ENCODE results near the gene CDK5RAP2. TPM values are rescaled to one million over a fixed set of nuclear protein-coding genes. Genes with fewer than 3 reads are reported as not detected.
"Not testable (repeated sequence)": the region's sequence is repeated elsewhere in the genome, so short reads cannot be mapped to it uniquely, and the experiment has no call there.

CDK5RAP2 gene
- total RNA-seq, 2 experiments from 2014 or later = 76.0 to 81.6 TPM

GRCh38 chr9:120464887-120465421 is 115.0 kb downstream of the CDK5RAP2 start:
- Histone ChIP-seq H3K4me3 (ENCODE audit: low read depth, low read length, poor library complexity, severe bottlenecking) (no peak overlapping the region), H4K20me1 (ENCODE audit: insufficient read depth, low read length) (no peaks in the 10 kb centered on the region), H3K79me2 (ENCODE audit: insufficient read depth, low read depth, low read length) (no peaks in the 10 kb centered on the region), H3K4me1 (ENCODE audit: insufficient read depth, low read length, poor library complexity, severe bottlenecking) (no peaks in the 10 kb centered on the region), H3K4me2 (ENCODE audit: low read length) (no peak overlapping the region), H2AFZ (ENCODE audit: low read length) (no peak overlapping the region), H3K9me2 (ENCODE audit: insufficient read depth, low read length) (no peaks in the 10 kb centered on the region), H3K9me3 (ENCODE audit: low read length) (no peaks in the 10 kb centered on the region), H3K36me3 (ENCODE audit: insufficient read depth, low read length) (peaks cover 87% of the 10 kb centered on the region), H3K27ac (ENCODE audit: low read depth, low read length, poor library complexity, severe bottlenecking) (no peak overlapping the region)
- DNase-seq (ENCODE audit: low spot score) = no peak
- TF ChIP-seq, protein P1, sequence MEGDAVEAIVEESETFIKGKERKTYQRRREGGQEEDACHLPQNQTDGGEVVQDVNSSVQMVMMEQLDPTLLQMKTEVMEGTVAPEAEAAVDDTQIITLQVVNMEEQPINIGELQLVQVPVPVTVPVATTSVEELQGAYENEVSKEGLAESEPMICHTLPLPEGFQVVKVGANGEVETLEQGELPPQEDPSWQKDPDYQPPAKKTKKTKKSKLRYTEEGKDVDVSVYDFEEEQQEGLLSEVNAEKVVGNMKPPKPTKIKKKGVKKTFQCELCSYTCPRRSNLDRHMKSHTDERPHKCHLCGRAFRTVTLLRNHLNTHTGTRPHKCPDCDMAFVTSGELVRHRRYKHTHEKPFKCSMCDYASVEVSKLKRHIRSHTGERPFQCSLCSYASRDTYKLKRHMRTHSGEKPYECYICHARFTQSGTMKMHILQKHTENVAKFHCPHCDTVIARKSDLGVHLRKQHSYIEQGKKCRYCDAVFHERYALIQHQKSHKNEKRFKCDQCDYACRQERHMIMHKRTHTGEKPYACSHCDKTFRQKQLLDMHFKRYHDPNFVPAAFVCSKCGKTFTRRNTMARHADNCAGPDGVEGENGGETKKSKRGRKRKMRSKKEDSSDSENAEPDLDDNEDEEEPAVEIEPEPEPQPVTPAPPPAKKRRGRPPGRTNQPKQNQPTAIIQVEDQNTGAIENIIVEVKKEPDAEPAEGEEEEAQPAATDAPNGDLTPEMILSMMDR (conservative IDR thresholded peaks at IDR 0.05; ENCODE audit: low read length) = no peak
- no peak for TF ChIP-seq EZH2phosphoT487 (IDR thresholded peaks at IDR 0.05; ENCODE audit: borderline replicate concordance, low read depth, low read length)
- POLR2A ChIA-PET = no interaction called here
- CTCF ChIA-PET (ENCODE audit: unreplicated experiment) = no interaction called here
- BruUV-seq (replicated peaks) = no TSS peak
- intact Hi-C loops (cut with micrococcal nuclease; ENCODE audit: unreplicated experiment) = no loop called here

DNA sequence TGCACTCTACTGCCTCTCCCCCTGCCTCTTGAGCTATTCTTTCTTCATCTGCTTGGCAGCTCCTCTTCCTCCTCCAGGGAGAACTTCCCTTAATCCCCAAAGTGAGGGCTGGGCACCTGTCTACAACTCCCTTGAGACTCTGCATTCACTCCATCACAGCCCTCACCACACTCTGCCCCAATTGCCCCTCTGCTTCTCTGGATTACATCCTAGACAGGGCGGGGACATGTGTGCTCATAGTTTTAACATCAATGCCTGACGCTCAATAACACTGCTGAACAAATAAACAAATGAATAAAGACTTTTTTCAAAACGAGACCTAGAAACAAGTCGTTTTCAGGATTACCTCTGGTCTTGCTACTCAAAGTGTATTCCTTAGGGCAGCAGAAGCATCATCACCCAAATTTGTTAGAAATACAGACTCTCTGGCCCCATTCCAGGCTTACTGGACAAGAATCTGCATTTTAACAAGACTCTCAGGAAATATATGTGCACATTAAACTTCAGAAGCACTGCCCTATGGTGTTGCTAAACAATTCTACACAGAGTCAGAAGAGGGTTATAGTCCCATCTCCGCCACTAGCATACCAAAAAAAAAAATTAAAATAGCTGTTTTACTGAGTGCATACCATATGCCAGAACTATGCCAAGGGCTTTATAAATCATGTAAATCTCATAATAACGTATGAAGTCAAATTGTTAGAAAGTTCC is 115.6 kb downstream of the CDK5RAP2 start:
- Histone ChIP-seq H4K20me1 (ENCODE audit: insufficient read depth, low read length) (no peaks in the 10 kb centered on the region), H2AFZ (ENCODE audit: low read length) (no peak overlapping the region), H3K9me2 (ENCODE audit: insufficient read depth, low read length) (no peaks in the 10 kb centered on the region), H3K27ac (ENCODE audit: low read depth, low read length, poor library complexity, severe bottlenecking) (no peak overlapping the region), H3K4me1 (ENCODE audit: insufficient read depth, low read length, poor library complexity, severe bottlenecking) (no peaks in the 10 kb centered on the region), H3K79me2 (ENCODE audit: insufficient read depth, low read depth, low read length) (no peaks in the 10 kb centered on the region), H3K4me3 (ENCODE audit: low read depth, low read length, poor library complexity, severe bottlenecking) (no peak overlapping the region), H3K9me3 (ENCODE audit: low read length) (no peaks in the 10 kb centered on the region), H3K4me2 (ENCODE audit: low read length) (no peak overlapping the region), H3K36me3 (ENCODE audit: insufficient read depth, low read length) (peaks cover 88% of the 10 kb centered on the region)
- no peak for DNase-seq (ENCODE audit: low spot score)
- BruUV-seq (replicated peaks) = no TSS peak
- ChIA-PET POLR2A (no interaction called here), CTCF (ENCODE audit: unreplicated experiment) (no interaction called here)
- intact Hi-C loops (cut with micrococcal nuclease; ENCODE audit: unreplicated experiment) = no loop called here
- TF ChIP-seq, protein P1 (conservative IDR thresholded peaks at IDR 0.05; ENCODE audit: low read length) = no peak
- no peak for TF ChIP-seq EZH2phosphoT487 (IDR thresholded peaks at IDR 0.05; ENCODE audit: borderline replicate concordance, low read depth, low read length)

DNA sequence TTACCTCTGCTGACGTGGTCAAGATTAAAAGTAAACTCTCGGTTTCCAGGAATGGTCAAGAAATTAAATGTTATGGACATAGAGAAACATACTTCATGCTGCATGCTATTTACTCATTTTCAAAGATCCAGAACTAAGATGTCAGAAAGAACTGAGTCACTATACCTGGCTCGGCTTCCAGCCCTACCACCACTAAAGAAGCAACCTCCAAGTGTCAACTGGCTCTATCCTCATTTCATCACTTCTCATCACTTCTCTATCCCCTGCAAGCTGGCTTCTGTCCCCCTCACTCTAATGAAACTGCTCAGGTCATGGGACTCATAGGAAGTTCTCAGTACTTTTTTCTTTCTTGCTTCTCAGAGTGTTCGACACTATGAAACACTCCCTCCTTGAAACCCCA is 116.2 kb downstream of the CDK5RAP2 start:
- Histone ChIP-seq H3K4me3 (ENCODE audit: low read depth, low read length, poor library complexity, severe bottlenecking) (no peak overlapping the region), H3K36me3 (ENCODE audit: insufficient read depth, low read length) (peaks cover 89% of the 10 kb centered on the region), H3K4me2 (ENCODE audit: low read length) (no peak overlapping the region), H3K79me2 (ENCODE audit: insufficient read depth, low read depth, low read length) (no peaks in the 10 kb centered on the region), H2AFZ (ENCODE audit: low read length) (no peak overlapping the region), H3K9me3 (ENCODE audit: low read length) (no peaks in the 10 kb centered on the region), H4K20me1 (ENCODE audit: insufficient read depth, low read length) (no peaks in the 10 kb centered on the region), H3K4me1 (ENCODE audit: insufficient read depth, low read length, poor library complexity, severe bottlenecking) (no peaks in the 10 kb centered on the region), H3K9me2 (ENCODE audit: insufficient read depth, low read length) (no peaks in the 10 kb centered on the region), H3K27ac (ENCODE audit: low read depth, low read length, poor library complexity, severe bottlenecking) (no peak overlapping the region)
- POLR2A ChIA-PET = no interaction called here
- CTCF ChIA-PET (ENCODE audit: unreplicated experiment) = no interaction called here
- TF ChIP-seq, protein P1 (conservative IDR thresholded peaks at IDR 0.05; ENCODE audit: low read length) = no peak
- TF ChIP-seq EZH2phosphoT487 (IDR thresholded peaks at IDR 0.05; ENCODE audit: borderline replicate concordance, low read depth, low read length) = no peak
- no peak for DNase-seq (ENCODE audit: low spot score)
- intact Hi-C loops (cut with micrococcal nuclease; ENCODE audit: unreplicated experiment) = no loop called here
- no TSS peak for BruUV-seq (replicated peaks)

- H3K36me3 ChIP-seq (ENCODE audit: insufficient read depth, low read length) = peaks cover 90% of the 10 kb centered on the region
- intact Hi-C loops (cut with micrococcal nuclease; ENCODE audit: unreplicated experiment); CTCF ChIA-PET (ENCODE audit: unreplicated experiment); H3K9me3 ChIP-seq (ENCODE audit: low read length); H3K4me2 ChIP-seq (ENCODE audit: low read length); H3K4me1 ChIP-seq (ENCODE audit: insufficient read depth, low read length, poor library complexity, severe bottlenecking); H3K79me2 ChIP-seq (ENCODE audit: insufficient read depth, low read depth, low read length); DNase-seq (ENCODE audit: low spot score); H3K4me3 ChIP-seq (ENCODE audit: low read depth, low read length, poor library complexity, severe bottlenecking); BruUV-seq (replicated peaks); H4K20me1 ChIP-seq (ENCODE audit: insufficient read depth, low read length); H2AFZ ChIP-seq (ENCODE audit: low read length); H3K27ac ChIP-seq (ENCODE audit: low read depth, low read length, poor library complexity, severe bottlenecking); H3K9me2 ChIP-seq (ENCODE audit: insufficient read depth, low read length): not testable (repeated sequence)
- POLR2A ChIA-PET = interaction anchor here (0.6 to 0.7 kb wide), 2 partner anchors 9 to 96 kb away, joined by 3 to 4 read pairs; no protein-coding TSS in a partner anchor
Measured at GRCh38 chr9:120461677-120462076, 118.3 kb downstream of the CDK5RAP2 start.

All from OCI-LY7 (cell line).